Measurements from ENCODE around the gene TMC3. TPM values are rescaled to one million over a fixed set of nuclear protein-coding genes. Genes with fewer than 3 reads are reported as not detected.

The TMC3 gene
- total and polyA plus RNA-seq, 9 of the 15 experiments (the other 6 are each of a cell fraction or from before 2014, with no cell fraction given): 0.01 to 0.14 TPM; not detected in 7

DNA sequence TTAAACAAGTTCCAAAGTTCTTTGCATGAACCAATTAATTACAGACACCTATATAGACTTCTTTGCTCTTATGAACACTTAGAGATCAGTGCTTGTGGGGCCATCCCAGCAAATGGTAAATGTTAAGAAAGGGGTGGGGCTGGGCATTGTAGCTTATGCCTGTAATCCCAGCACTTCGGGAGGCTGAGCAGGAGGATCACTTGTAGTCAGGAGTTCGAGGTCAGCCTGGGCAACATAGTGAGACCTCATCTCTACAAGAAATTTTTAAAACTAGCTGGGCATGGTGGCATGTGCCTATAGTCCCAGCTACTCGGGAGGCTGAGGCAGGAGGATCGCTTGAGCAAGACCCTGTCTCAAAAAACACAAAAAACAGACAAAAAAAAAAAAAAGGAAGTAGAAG is 30.6 kb downstream of the TMC3 start (continued):
- TF ChIP-seq GATAD2A (IDR thresholded peaks at IDR 0.05): no peak
- TF ChIP-seq ZNF780A (CRISPR knock-in tag; IDR thresholded peaks at IDR 0.05): no peak
- TF ChIP-seq, protein P1, sequence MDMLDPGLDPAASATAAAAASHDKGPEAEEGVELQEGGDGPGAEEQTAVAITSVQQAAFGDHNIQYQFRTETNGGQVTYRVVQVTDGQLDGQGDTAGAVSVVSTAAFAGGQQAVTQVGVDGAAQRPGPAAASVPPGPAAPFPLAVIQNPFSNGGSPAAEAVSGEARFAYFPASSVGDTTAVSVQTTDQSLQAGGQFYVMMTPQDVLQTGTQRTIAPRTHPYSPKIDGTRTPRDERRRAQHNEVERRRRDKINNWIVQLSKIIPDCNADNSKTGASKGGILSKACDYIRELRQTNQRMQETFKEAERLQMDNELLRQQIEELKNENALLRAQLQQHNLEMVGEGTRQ (CRISPR knock-in tag; IDR thresholded peaks at IDR 0.05): no peak
- TF ChIP-seq, protein P2, sequence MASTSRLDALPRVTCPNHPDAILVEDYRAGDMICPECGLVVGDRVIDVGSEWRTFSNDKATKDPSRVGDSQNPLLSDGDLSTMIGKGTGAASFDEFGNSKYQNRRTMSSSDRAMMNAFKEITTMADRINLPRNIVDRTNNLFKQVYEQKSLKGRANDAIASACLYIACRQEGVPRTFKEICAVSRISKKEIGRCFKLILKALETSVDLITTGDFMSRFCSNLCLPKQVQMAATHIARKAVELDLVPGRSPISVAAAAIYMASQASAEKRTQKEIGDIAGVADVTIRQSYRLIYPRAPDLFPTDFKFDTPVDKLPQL (IDR thresholded peaks at IDR 0.05; ENCODE audit: extremely low read depth, insufficient read length): no peak
- TF ChIP-seq DMBX1 (CRISPR knock-in tag; IDR thresholded peaks at IDR 0.05; ENCODE audit: borderline replicate concordance): no peak
- no peak for TF ChIP-seq ILK (tag; IDR thresholded peaks at IDR 0.05; ENCODE audit: borderline replicate concordance, low read depth)
- TF ChIP-seq ZNF586 (CRISPR knock-in tag; conservative IDR thresholded peaks at IDR 0.05): no peak
- TF ChIP-seq CCNT2 (IDR thresholded peaks at IDR 0.05; ENCODE audit: borderline replicate concordance, extremely low read depth, insufficient read length, low read depth, low read length): no peak
- no peak for TF ChIP-seq NR4A1 (CRISPR knock-in tag; IDR thresholded peaks at IDR 0.05)
- TF ChIP-seq NR4A1 (tag; IDR thresholded peaks at IDR 0.05): no peak
- TF ChIP-seq MEF2D (tag; conservative IDR thresholded peaks at IDR 0.05; ENCODE audit: low read depth): no peak
- TF ChIP-seq ZSCAN32 (CRISPR knock-in tag; IDR thresholded peaks at IDR 0.05): no peak
- no peak for TF ChIP-seq CHD1 (IDR thresholded peaks at IDR 0.05; ENCODE audit: low read length)
- TF ChIP-seq, protein P3, sequence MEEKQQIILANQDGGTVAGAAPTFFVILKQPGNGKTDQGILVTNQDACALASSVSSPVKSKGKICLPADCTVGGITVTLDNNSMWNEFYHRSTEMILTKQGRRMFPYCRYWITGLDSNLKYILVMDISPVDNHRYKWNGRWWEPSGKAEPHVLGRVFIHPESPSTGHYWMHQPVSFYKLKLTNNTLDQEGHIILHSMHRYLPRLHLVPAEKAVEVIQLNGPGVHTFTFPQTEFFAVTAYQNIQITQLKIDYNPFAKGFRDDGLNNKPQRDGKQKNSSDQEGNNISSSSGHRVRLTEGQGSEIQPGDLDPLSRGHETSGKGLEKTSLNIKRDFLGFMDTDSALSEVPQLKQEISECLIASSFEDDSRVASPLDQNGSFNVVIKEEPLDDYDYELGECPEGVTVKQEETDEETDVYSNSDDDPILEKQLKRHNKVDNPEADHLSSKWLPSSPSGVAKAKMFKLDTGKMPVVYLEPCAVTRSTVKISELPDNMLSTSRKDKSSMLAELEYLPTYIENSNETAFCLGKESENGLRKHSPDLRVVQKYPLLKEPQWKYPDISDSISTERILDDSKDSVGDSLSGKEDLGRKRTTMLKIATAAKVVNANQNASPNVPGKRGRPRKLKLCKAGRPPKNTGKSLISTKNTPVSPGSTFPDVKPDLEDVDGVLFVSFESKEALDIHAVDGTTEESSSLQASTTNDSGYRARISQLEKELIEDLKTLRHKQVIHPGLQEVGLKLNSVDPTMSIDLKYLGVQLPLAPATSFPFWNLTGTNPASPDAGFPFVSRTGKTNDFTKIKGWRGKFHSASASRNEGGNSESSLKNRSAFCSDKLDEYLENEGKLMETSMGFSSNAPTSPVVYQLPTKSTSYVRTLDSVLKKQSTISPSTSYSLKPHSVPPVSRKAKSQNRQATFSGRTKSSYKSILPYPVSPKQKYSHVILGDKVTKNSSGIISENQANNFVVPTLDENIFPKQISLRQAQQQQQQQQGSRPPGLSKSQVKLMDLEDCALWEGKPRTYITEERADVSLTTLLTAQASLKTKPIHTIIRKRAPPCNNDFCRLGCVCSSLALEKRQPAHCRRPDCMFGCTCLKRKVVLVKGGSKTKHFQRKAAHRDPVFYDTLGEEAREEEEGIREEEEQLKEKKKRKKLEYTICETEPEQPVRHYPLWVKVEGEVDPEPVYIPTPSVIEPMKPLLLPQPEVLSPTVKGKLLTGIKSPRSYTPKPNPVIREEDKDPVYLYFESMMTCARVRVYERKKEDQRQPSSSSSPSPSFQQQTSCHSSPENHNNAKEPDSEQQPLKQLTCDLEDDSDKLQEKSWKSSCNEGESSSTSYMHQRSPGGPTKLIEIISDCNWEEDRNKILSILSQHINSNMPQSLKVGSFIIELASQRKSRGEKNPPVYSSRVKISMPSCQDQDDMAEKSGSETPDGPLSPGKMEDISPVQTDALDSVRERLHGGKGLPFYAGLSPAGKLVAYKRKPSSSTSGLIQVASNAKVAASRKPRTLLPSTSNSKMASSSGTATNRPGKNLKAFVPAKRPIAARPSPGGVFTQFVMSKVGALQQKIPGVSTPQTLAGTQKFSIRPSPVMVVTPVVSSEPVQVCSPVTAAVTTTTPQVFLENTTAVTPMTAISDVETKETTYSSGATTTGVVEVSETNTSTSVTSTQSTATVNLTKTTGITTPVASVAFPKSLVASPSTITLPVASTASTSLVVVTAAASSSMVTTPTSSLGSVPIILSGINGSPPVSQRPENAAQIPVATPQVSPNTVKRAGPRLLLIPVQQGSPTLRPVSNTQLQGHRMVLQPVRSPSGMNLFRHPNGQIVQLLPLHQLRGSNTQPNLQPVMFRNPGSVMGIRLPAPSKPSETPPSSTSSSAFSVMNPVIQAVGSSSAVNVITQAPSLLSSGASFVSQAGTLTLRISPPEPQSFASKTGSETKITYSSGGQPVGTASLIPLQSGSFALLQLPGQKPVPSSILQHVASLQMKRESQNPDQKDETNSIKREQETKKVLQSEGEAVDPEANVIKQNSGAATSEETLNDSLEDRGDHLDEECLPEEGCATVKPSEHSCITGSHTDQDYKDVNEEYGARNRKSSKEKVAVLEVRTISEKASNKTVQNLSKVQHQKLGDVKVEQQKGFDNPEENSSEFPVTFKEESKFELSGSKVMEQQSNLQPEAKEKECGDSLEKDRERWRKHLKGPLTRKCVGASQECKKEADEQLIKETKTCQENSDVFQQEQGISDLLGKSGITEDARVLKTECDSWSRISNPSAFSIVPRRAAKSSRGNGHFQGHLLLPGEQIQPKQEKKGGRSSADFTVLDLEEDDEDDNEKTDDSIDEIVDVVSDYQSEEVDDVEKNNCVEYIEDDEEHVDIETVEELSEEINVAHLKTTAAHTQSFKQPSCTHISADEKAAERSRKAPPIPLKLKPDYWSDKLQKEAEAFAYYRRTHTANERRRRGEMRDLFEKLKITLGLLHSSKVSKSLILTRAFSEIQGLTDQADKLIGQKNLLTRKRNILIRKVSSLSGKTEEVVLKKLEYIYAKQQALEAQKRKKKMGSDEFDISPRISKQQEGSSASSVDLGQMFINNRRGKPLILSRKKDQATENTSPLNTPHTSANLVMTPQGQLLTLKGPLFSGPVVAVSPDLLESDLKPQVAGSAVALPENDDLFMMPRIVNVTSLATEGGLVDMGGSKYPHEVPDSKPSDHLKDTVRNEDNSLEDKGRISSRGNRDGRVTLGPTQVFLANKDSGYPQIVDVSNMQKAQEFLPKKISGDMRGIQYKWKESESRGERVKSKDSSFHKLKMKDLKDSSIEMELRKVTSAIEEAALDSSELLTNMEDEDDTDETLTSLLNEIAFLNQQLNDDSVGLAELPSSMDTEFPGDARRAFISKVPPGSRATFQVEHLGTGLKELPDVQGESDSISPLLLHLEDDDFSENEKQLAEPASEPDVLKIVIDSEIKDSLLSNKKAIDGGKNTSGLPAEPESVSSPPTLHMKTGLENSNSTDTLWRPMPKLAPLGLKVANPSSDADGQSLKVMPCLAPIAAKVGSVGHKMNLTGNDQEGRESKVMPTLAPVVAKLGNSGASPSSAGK (IDR thresholded peaks at IDR 0.05): no peak
